GM12878 (cell line): ENCODE data around the gene MLPH. TPM values are rescaled to one million over a fixed set of nuclear protein-coding genes. Genes with fewer than 3 reads are reported as not detected.
A peak's percentile ranks its signal among the peaks of the same experiment; 100 is the strongest.

Experiments
- ATAC-seq: fragments of 200-7000 bp; cut with Tn5 transposase; 3 replicates; pipeline ENCODE4 v1.9.1; 2020; ENCODE audit warnings: mild to moderate bottlenecking, moderate library complexity
- BruUV-seq: library from RNA; stranded (reverse); fragments of 400-500 nt; replicated peaks from 2 replicates; lab custom pipeline; 2021; lab: Mats Ljungman, UMichigan
- CTCF ChIA-PET: fragments of 300-600 bp; sonication (Branson Sonifier 250); formaldehyde crosslinking; extraction: SDS; loops from one replicate; lab custom pipeline; 2021; ENCODE audit warnings: inconsistent platforms; lab: Yijun Ruan, JAX
- POLR2A ChIA-PET: fragments of 350-600 bp; formaldehyde crosslinking; extraction: SDS; loops from one replicate; lab custom pipeline; 2021; ENCODE audit warnings: inconsistent platforms; lab: Charles Lee
- RAD21 ChIA-PET: fragments of 300-600 bp; sonication (Branson Sonifier 250); formaldehyde crosslinking; loops from one replicate; lab custom pipeline; 2023; ENCODE audit warnings: antibody characterized with exemption; ENCODE audit not compliant: unreplicated experiment; lab: Charles Lee
- SMC1A ChIA-PET: fragments of 300-600 bp; sonication (Branson Sonifier 250); formaldehyde crosslinking; loops from one replicate; lab custom pipeline; 2023; ENCODE audit not compliant: unreplicated experiment, uncharacterized antibody; lab: Charles Lee
- DNase-seq: peaks from one replicate; pipeline ENCODE4 v3.0.0-alpha.2; 2011; ENCODE audit warnings: low read depth, low spot score
- FAIRE-seq: peaks from 3 replicates; lab custom pipeline; 2011; peaks lifted over from hg19 to GRCh38; lab: Jason Lieb, UNC
- H2AFZ ChIP-seq: 2 replicates; pipeline ENCODE4 v1.6.0; 2011; ENCODE audit warnings: low read depth, low read length, control low read depth; ENCODE audit not compliant: control insufficient read depth
- H3K27ac ChIP-seq: 2 replicates; pipeline ENCODE4 v1.5.1; 2011; ENCODE audit warnings: control low read depth; ENCODE audit not compliant: control insufficient read depth, insufficient read depth
- H3K27me3 ChIP-seq, 2 experiments: replicated peaks in 1 of 2; 2 replicates each; pipeline versions ENCODE4 v1.6.0 to v1.6.1; 2011; ENCODE audit warnings: low read length in 1 of 2; ENCODE audit not compliant: control insufficient read depth in 2 of 2, insufficient read depth in 2 of 2
- H3K36me3 ChIP-seq, 2 experiments: 2 replicates each; pipeline ENCODE4 v1.5.1; 2011; ENCODE audit warnings: low read length in 1 of 2; ENCODE audit not compliant: control insufficient read depth in 2 of 2, insufficient read depth in 2 of 2
- H3K4me1 ChIP-seq: 2 replicates; pipeline ENCODE4 v1.6.1; 2011; ENCODE audit warnings: mild to moderate bottlenecking, low read length, moderate library complexity, mixed read lengths; ENCODE audit not compliant: control insufficient read depth, insufficient read depth
- H3K4me2 ChIP-seq: 2 replicates; pipeline ENCODE4 v1.6.0; 2011; ENCODE audit warnings: control low read depth; ENCODE audit not compliant: control insufficient read depth, insufficient read depth
- H3K4me3 ChIP-seq: fragments of 200-600 bp; sonication (generic); 2 replicates; pipeline ENCODE4 v1.5.1; 2016
- H3K79me2 ChIP-seq: 2 replicates; pipeline ENCODE4 v1.6.0; 2011; ENCODE audit warnings: low read length; ENCODE audit not compliant: control insufficient read depth, insufficient read depth
- H3K9ac ChIP-seq: 2 replicates; pipeline ENCODE4 v1.8.0; 2011; ENCODE audit warnings: low read length, control low read depth, mixed read lengths; ENCODE audit not compliant: control insufficient read depth, insufficient read depth
- H3K9me3 ChIP-seq: replicated peaks from 3 replicates; pipeline ENCODE4 v1.5.1; 2011; ENCODE audit warnings: mild to moderate bottlenecking, low read length; ENCODE audit not compliant: control insufficient read depth, insufficient read depth
- H4K20me1 ChIP-seq: 2 replicates; pipeline ENCODE4 v1.6.0; 2011; ENCODE audit not compliant: control insufficient read depth, insufficient read depth
- BRCA1 ChIP-seq: IDR thresholded peaks from 2 replicates; pipeline ENCODE4 v1.6.1; 2011; ENCODE audit warnings: low read depth, low read length, improper control_type of control experiment
- CREB1 ChIP-seq: IDR thresholded peaks from 2 replicates; pipeline ENCODE4 v1.6.1; 2012; ENCODE audit warnings: low read depth, mild to moderate bottlenecking, inconsistent platforms
- RAD21 ChIP-seq: IDR thresholded peaks from 2 replicates; pipeline ENCODE4 v1.6.1; 2011; ENCODE audit warnings: mild to moderate bottlenecking, low read depth, low read length, moderate library complexity; ENCODE audit not compliant: insufficient read depth
- ZNF687 ChIP-seq: fragments of 450-650 bp; IDR thresholded peaks from 2 replicates; pipeline ENCODE4 v1.6.1; 2017; ENCODE audit warnings: mild to moderate bottlenecking, moderate library complexity
- WGBS: methylation state at CpG from one replicate; pipeline ENCODE4 v1.1.6; 2016; ENCODE audit warnings: low lambda C conversion rate; ENCODE audit not compliant: insufficient replicate concordance, insufficient coverage; ENCODE audit errors: missing lambda C conversion rate; 5-methylcytosine and 5-hydroxymethylcytosine counted together
- in situ Hi-C: fragments of 300-500 bp; cut with MboI; formaldehyde crosslinking; loops from 9 replicates; pipeline ENCODE4 v1.14.3; 2018; ENCODE audit warnings: mixed read lengths
- intact Hi-C: fragments of 100-400 bp; cut with micrococcal nuclease; formaldehyde crosslinking; loops from one replicate; pipeline ENCODE4 v1.14.2; 2022; ENCODE audit not compliant: unreplicated experiment
- polyA plus RNA-seq, 11 experiments: library from polyadenylated mRNA; depleted of rRNA in 4 of 11; unstranded in 6 of 11; stranded (reverse) in 5 of 11; fragments of >200 nt; fragmentation: Nextera tagmentation in 4 of 11; fragmentation: Illumina TruSeq in 1 of 11; extraction: Ambion mirVana in 4 of 11; extraction: Trizol in 1 of 11; gene quantifications; 1 replicate in 1 of 11; 2 replicates in 10 of 11; pipeline versions ENCODE4 v1.2.1 to v1.2.3, GENCODE V29; 2011 to 2016; ENCODE audit warnings: inconsistent platforms in 2 of 11, missing spikeins in 2 of 11, low read depth in 1 of 11
- total RNA-seq, 4 experiments: library from RNA; depleted of rRNA in 3 of 4; stranded (reverse); fragments of >200 nt in 3 of 4; fragmentation: Illumina TruSeq in 1 of 4; extraction: Trizol in 1 of 4; gene quantifications; 2 replicates each; pipeline versions ENCODE4 v1.2.1 to v1.2.3, GENCODE V29; 2013 to 2021
- TF ChIP-seq, protein P1 (sequence below), 3 experiments: IDR thresholded peaks in 2 of 3; conservative IDR thresholded peaks in 1 of 3; 2 replicates each; pipeline ENCODE4 v1.5.1; 2011; ENCODE audit warnings: low read depth in 3 of 3, low read length in 3 of 3, mild to moderate bottlenecking in 3 of 3, control low read depth in 2 of 3, moderate library complexity in 2 of 3, inconsistent platforms in 1 of 3, mixed read lengths in 1 of 3; ENCODE audit not compliant: control insufficient read depth in 2 of 3, insufficient read depth in 1 of 3; ENCODE audit errors: extremely low read depth in 1 of 3

MLPH gene
- total and polyA plus RNA-seq, 10 of the 15 experiments (the other 5 are each of a cell fraction or from before 2014, with no cell fraction given) = 0.16 to 0.85 TPM; not detected in 8

DNA sequence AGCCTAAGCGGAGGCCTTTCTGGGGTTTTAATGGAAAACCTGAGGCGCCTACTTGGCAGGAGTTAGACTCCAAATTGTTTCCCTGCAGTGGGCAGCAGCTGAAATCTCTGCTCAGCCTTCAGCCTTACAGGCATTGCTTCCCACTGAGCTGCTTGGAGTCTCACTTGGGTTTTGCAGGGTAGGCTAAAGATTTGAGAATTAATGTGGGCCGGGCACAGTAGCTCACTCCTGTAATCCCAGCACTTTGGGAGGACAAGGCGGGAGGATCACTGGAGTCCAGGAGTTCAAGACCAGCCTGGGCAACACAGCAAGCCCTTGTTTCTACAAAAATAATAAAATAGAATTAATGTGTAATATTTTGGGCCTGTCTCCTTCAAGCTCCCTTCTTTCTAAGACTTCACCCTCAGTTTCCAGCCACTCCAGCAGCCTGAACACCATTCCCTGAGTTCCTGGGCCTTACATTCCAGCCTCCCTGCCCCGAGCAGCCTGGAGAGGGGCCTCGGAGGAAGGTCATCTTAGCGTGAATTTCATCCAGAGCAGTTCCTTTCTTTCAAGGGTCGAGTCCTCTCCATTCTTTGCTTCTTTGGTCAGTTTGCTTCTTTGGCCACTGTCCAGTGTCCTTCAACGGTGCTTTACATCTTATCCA is 112.5 kb downstream of the MLPH start:
- no peaks in the 10 kb centered on the region for H3K36me3 ChIP-seq
- POLR2A ChIA-PET = interaction anchor here (0.9 to 1.5 kb wide), 6 partner anchors 68 to 96 kb away, joined by 3 to 6 read pairs (median 3); no protein-coding TSS in a partner anchor

GRCh38 chr2:237600205-237600846 is 113.3 kb downstream of the MLPH start:
- no peak overlapping the region for H3K4me3 ChIP-seq
- TF ChIP-seq CREB1 (no peak), RAD21 (peak; percentile 30; the same call in 1 of the 2 replicates), ZNF687 (peak; percentile 60)
- TF ChIP-seq, protein P1, sequence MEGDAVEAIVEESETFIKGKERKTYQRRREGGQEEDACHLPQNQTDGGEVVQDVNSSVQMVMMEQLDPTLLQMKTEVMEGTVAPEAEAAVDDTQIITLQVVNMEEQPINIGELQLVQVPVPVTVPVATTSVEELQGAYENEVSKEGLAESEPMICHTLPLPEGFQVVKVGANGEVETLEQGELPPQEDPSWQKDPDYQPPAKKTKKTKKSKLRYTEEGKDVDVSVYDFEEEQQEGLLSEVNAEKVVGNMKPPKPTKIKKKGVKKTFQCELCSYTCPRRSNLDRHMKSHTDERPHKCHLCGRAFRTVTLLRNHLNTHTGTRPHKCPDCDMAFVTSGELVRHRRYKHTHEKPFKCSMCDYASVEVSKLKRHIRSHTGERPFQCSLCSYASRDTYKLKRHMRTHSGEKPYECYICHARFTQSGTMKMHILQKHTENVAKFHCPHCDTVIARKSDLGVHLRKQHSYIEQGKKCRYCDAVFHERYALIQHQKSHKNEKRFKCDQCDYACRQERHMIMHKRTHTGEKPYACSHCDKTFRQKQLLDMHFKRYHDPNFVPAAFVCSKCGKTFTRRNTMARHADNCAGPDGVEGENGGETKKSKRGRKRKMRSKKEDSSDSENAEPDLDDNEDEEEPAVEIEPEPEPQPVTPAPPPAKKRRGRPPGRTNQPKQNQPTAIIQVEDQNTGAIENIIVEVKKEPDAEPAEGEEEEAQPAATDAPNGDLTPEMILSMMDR (IDR thresholded peaks at IDR 0.05 in 2 of 3, conservative IDR thresholded peaks at IDR 0.05 in 1 of 3; ENCODE audit: control insufficient read depth in 2 of 3, extremely low read depth in 1 of 3, insufficient read depth in 1 of 3, low read depth in 3 of 3, low read length in 3 of 3) = peak in 1 of 3 experiments; percentile 17; a peak in 1 of 6 replicates

More for the DNA sequence above, 112.5 kb downstream of the MLPH start:
- no peak for TF ChIP-seq BRCA1
- SMC1A ChIA-PET = interaction anchor here (0.6 to 1.7 kb wide), 3 partner anchors 87 to 98 kb away, joined by 3 read pairs; no protein-coding TSS in a partner anchor
- no peaks in the 10 kb centered on the region for H3K79me2 ChIP-seq
- RAD21 ChIA-PET = interaction anchor here (1.1 to 1.6 kb wide), 3 partner anchors 56 to 92 kb away, joined by 3 to 6 read pairs (median 4); no protein-coding TSS in a partner anchor
- no peaks in the 10 kb centered on the region for H3K9me3 ChIP-seq
- in situ Hi-C loops (no loop called here), intact Hi-C loops (no loop called here)
- ATAC-seq (no peak), DNase-seq (no peak), FAIRE-seq (no peak)
- 44% methylated on average over 9 of the region's 9 CpGs for WGBS
- no TSS peak for BruUV-seq
- no peaks in the 10 kb centered on the region for H4K20me1 ChIP-seq
- CTCF ChIA-PET = interaction anchor here (0.9 to 1.2 kb wide), 2 partner anchors 108 to 146 kb away, joined by 3 to 4 read pairs; no protein-coding TSS in a partner anchor
- H3K4me1 ChIP-seq = peaks cover 8% of the 10 kb centered on the region
- H3K27ac ChIP-seq = no peak overlapping the region
- H3K4me3 ChIP-seq = no peak overlapping the region
- no peak overlapping the region for H3K9ac ChIP-seq
- no peaks in the 10 kb centered on the region; a peak in 1 of 4 replicates for H3K27me3 ChIP-seq
- H3K4me2 ChIP-seq = no peak overlapping the region
- H2AFZ ChIP-seq = peak overlapping the region; percentile 16; the same call in 1 of the 2 replicates

More at GRCh38 chr2:237600205-237600846, 113.3 kb downstream of the MLPH start:
- intact Hi-C loops = no loop called here
- ATAC-seq (peak; percentile 39), DNase-seq (no peak), FAIRE-seq (no peak)
- no peak overlapping the region for H3K27ac ChIP-seq
- peaks cover 8% of the 10 kb centered on the region for H3K4me1 ChIP-seq
- CTCF ChIA-PET = interaction anchor here (0.9 to 2.8 kb wide), 9 partner anchors 13 to 174 kb away, joined by 3 to 11 read pairs (median 3); no protein-coding TSS in a partner anchor
- POLR2A ChIA-PET = interaction anchor here (0.9 to 1.5 kb wide), 6 partner anchors 10 to 96 kb away, joined by 3 to 6 read pairs (median 4); no protein-coding TSS in a partner anchor
- BruUV-seq = no TSS peak
- in situ Hi-C loops = no loop called here
- no peaks in the 10 kb centered on the region for H4K20me1 ChIP-seq
- SMC1A ChIA-PET = interaction anchor here (0.5 to 2.1 kb wide), 9 partner anchors 8 to 97 kb away, joined by 3 to 7 read pairs (median 3); partner anchors contain the start of gene RAB17
- no peak overlapping the region for H3K9ac ChIP-seq
- no peak overlapping the region for H3K4me2 ChIP-seq
- H3K79me2 ChIP-seq = no peaks in the 10 kb centered on the region
- WGBS = 53% methylated on average over 16 of the region's 16 CpGs
- H3K9me3 ChIP-seq = no peaks in the 10 kb centered on the region
- no peaks in the 10 kb centered on the region; a peak in 1 of 4 replicates for H3K27me3 ChIP-seq
- RAD21 ChIA-PET = interaction anchor here (1.1 to 1.6 kb wide), 7 partner anchors 9 to 91 kb away, joined by 3 to 6 read pairs (median 4); no protein-coding TSS in a partner anchor
- no peaks in the 10 kb centered on the region for H3K36me3 ChIP-seq
- H2AFZ ChIP-seq = peak overlapping the region; percentile 16; the same call in 1 of the 2 replicates
